NT2/D1 (cell line): Measurements from ENCODE around the gene P2RX1.

Experiments
- SUZ12 ChIP-seq: IDR thresholded peaks from 2 replicates; pipeline ENCODE4 v1.6.1; 2011; ENCODE audit not compliant: insufficient read length, insufficient read depth; ENCODE audit errors: extremely low read depth
- ZNF274 ChIP-seq: IDR thresholded peaks from 2 replicates; pipeline ENCODE4 v1.6.1; 2011; ENCODE audit warnings: mild to moderate bottlenecking, low read depth, low read length

DNA sequence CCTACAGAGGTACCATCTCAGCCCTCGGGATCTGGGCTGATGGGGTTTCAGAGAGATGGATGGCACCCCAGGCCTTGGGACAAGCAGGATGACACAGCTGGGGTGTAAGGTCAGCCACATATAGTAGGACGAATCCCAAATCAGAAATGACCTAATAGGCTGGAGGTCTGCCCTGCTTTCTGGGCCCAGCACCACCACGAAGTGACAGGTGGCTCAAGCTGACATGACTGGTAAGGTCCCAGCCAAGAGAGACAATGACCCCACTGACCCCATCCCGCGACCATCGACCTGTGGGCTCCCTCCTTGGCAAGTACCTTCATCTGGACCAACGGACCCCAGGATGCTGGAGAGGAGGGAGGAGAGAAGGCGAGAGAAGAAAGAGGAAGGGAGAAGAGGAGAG is 39.0 kb downstream of the P2RX1 start:
- no peak for TF ChIP-seq SUZ12
- no peak for TF ChIP-seq ZNF274
